ENCODE data around the gene CERT1.
"Not testable (repeated sequence)": the region's sequence is repeated elsewhere in the genome, so short reads cannot be mapped to it uniquely, and the experiment has no call there.

CERT1 gene

DNA sequence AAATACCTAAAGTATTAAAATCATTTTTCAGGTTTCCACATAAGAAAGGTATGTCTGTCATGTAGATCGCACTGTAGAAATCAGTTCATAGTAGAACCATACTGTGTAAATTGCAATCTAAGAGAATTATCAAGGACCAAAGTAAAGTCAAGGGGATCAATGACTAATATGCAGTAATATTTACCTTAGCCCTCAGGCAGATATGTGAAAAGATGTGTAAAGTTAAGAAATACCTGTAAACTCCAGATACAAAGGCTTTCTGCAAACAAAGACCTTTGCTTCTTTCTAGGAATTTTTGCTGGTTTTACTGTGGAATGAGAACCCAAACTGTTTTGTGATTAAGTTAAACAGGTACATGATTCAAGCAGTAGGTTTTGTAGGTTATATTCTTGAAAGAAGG lies 11.8 kb upstream of the CERT1 start:
- no peak for DNase-seq

DNA sequence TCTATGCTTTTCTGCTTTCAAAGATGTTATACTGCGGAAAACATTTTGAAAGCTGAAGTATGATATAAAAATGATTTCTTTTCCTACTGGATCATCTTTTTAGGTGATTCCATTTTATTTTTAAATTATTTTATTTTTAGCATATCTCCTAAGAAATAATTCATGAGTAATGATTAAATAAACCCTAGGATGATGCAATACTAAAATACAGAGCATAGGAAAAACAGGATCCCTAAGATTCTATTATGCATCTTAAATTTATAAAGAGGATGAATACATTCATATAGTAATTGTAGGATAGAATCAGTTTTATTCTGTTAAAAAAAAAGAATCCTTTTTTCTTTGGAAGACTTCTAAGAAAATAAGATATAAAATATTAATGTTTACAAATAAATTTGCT lies 11.1 kb upstream of the CERT1 start:
- DNase-seq = no peak

DNA sequence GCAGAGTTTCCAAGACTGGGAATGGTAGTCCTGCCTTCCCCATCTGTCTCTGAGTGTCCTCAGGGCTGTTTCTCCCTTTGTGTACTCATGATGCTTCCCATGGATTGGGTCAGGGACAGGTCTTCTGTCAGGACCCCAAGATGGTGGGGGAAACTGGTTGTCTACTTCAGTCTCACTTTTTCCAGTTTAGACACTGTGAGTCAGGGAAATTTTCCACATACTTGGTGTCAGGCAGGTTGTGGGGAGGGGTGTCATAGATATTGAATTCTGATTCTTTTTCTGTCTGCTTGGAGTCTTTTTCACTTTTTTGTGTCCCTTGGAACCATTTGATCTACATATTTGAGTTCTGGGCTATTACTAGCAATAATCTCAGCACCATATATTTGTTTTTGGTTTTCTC lies 10.6 kb upstream of the CERT1 start:
- DNase-seq = no peak

DNA sequence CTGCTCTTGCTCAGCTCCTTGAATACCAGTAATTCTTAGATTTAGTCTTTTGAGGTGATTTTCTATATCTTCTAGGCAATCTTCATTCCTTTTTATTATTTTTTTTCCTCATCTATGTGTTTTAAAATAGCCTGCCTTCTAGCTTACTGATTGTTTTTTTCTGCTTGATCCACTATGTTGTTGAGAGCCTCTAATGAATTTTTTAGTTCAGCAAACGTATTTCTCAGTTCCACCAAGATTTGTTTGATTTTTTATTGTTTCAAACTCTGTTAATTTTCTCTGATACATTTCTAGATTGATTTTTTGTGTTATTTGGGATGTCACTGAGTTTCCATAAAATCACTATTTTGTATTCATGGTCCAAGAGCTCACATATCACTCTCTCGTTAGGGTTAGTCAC lies 9.8 kb upstream of the CERT1 start:
- no peak for DNase-seq

DNA sequence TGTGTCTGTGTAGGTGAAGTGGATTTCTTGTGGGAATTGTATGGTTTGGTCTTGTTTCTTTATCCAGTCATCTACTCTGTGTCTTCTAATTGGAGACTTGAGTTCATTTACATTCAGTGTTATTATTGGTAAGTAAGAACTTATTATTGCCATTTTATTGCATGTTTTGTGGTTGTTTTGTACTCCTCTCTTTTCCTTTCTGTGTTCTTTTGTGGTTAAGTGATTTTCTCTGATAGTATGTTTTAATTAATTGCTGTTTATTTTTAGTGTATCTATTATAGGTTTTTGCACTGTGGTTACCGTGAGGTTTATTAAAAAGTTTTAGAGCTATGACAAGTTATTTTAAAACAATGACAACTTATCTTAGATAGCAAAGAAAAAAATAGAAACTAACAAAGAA lies 8.3 kb upstream of the CERT1 start:
- DNase-seq = no peak

DNA sequence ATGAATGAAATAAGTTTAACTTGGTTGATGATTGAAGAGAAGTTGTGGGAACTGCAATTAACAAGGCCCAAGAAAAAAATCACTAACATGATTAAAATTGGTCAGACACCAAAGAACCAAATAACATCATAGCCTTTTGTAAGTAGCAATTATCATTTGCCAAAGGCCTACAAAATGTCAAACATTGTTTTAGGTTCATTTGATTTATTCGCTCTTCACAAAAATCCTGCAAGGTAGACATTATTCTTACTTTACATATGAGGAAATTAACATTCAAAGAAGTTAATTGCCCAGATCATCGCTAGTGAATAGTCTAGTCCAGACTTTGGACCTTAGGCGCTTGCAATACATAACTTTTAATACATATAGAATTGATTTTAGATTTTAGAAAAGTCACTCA lies 2.9 kb upstream of the CERT1 start:
- DNase-seq = no peak

DNA sequence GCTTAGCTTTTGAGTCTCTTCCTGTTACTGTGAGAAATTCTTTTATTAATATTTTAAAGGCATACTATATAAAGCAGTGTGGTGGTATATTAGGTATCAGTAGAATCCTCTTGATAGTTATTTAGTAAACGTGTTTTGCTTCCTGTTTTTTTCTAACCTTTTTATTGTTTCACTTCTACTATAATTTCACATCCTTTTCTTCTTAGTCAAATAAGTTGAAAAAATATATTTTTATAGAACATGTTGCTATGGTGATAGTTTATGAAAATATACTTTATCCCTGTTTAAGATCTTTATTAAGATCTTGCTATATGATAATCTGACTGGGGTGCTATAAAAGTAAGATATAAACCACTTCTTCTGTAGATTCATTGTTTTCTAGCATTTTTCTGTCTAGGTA lies 2.4 kb upstream of the CERT1 start:
- no peak for DNase-seq

DNA sequence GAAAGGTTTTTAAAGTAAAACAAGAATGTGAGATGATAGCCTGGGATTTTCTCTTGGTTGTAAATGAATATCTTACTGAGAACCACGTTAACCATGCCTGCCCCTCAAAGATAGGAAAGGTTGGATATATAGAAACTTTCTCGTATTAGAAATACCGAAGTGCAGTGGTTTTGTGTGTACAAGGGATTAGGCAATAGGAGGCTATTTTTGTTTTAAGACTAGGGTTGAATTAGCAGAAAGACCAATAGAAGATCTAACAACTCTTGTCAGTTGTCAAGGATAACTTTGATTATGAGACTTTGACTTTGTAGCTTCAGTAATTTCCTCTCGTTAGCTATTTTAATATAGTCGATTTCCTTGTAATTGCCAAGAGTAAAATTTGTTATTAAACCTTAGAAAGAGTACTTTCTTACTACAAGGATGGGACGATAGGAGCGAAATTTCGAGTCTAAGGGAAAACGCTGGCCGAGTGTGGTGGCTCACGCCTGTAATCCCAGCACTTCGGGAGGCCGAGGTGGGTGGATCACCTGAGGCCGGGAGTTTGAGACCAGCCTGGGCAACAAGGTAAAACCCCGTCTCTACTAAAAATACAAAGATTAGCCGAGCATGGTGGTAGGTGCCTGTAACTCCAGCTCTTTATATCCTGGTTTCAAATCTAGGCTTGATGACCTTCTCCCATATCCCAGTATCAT lies 1.1 kb upstream of the CERT1 start:
- DNase-seq = no peak

DNA sequence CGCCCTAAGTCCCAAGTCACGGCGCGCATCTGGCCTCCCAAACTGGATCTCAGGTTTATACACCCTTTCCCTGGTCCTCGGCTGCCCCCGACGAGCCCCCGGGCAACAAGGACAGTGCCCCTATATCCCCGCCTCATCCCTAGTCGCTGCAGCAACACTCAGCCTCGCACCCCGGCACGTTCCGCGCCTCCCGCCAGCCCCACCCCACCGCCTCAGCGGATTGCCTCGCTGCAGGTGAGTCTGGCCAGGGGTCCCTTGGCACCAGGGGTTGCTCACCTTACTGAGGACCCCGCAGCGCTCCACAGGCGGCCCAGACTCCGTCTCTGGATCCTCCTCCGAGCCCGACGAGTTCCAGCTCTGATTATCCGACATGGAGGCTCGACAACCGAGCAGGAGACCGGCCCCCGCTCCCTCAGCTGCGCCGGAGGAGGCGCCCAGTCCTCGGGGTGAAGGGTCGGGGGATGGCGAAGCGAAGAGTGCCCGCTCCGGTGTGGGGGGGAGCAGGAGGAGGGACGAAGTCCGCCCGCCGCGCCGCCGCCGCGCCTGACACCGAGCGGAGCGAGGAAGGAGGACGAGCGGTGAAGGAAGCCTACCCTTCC lies 494 bp downstream of the CERT1 start:
- no peak for DNase-seq

DNA sequence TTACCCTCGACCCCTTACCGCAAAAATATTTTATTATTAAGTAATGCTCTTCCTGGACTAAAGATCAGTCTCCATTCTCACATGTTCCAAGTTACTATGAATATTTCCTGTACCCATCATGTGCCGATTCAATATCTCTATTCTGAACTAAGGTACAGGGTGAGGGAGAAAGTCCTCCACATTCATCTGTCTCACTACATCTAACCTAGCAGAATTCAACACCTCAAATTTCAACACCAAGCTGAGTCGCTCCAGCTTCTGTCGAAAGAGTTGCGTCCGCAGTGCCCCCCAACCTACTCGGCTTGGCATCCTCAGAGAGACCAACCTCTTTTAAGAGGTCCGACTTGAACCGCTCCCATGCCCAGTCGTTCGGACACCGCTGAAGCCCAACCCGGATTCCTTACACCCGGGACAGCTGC lies 1.0 kb downstream of the CERT1 start:
- no peak for DNase-seq

DNA sequence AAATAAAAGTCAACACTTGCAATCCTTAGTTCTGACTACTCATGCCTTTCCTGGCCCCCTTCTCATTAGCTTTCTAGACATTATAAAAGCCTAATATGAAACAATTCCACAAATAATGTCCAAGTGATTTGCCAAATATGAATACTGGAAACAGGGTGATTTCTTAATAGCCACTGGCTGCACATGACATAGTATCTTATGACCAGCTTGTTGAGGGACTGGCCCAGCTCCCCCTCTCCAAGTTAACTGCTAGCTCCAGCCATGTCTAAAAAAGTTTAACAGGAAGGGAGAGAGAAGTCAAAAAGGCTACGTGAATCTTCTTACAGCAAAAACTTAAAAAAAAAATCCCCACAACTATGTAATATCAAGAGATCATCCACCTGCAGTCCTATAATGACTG lies 1.5 kb downstream of the CERT1 start:
- no peak for DNase-seq

DNA sequence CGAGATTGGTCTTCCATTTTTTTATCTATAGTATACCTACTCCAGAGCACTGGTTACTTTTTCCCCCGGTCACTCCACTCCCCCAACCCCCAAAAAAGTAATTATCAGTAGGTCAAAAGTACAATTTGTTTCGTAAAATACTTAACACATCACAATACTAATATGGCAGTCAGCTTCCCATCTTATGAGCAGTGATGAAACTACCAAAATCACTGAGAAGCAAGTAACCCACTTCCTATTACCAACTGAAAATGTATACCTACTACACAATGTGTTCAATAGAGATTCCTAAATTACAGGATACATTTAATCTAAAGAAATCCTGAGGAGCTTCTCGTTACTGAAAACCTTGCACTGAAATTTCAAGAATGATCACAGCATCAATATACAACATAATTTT lies 1.9 kb downstream of the CERT1 start:
- DNase-seq = no peak

DNA sequence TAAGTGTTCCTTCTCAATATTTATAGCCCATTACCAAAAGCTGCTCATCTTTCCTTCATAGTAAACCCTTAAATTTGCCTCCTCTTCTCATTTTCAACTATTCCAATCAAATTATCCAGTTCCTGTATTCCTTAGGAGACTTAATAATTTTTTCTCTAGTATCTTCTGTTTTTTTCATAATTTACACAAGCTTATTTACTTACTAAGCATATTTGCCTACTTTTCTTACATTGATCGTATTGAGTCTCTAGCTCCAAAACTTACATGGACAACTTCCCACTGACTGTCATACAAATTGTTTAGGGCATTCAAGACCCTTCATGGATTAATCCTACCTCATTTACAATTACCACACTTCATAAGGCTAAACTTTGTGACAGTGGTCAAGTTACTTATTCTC lies 3.6 kb downstream of the CERT1 start:
- no peak for DNase-seq

DNA sequence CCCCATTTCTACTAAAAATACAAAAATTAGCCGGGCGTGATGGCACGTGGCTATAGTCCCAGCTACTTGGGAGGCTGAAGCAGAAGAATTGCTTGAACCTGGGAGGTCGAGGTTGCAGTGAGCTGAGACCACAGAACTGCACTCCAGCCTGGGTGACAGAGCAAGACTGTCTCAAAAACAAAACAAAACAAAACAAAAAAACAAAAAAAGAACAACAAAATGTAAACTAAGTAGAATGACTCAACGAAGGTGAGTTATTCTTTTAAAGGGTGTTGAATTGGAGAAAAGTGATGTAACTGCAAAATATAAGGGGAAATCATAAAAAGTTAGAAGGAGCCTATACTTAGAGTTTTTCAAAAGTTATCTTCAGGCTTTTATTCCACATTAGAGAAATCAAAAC lies 6.3 kb downstream of the CERT1 start:
- DNase-seq = not testable (repeated sequence)

DNA sequence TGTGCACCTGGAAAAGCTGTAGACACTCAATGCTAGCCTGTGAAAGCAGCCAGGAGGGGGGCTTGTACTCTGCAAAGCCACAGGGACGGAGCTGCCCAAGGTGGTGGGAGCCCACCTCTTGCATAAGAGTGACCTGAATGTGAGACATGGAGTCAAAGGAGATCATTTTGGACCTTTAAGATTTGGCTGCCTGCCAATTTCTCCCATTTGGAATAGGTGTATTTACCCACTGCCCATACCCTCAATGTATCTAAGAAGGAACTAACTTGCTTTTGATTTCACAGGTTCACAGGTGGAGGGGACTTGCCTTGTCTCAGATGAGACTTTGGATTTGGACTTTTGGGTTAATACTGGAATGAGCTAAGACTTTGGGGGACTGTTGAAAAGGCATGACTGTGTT lies 12.6 kb downstream of the CERT1 start:
- not testable (repeated sequence) for DNase-seq

DNA sequence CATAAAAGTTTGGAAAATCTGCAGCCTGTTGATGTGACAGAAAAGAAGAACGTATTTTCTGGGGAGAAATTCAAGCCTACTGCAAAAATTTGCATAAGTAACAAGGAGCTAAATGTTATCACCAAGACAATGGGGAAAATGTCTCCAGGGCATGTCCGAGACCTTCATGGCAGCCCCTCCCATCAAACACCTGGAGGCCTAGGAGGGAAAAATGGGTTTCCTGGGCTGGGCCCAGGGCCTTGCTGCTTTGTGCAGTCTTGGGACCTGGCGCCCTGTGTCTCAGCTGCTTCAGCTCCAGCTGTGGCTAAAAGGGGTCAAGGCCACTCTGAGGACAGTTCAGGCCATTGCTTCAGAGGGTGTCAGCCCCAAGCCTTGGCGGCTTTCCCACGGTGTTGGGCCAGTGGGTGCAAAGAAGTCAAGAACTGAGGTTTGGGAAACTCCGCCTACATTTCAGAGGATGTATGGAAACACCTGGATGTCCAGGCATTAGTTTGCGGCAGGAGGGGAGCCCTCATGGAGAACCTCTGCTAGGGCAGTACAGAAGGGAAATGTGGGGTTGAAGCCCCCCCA lies 13.1 kb downstream of the CERT1 start:
- DNase-seq = no peak

DNA sequence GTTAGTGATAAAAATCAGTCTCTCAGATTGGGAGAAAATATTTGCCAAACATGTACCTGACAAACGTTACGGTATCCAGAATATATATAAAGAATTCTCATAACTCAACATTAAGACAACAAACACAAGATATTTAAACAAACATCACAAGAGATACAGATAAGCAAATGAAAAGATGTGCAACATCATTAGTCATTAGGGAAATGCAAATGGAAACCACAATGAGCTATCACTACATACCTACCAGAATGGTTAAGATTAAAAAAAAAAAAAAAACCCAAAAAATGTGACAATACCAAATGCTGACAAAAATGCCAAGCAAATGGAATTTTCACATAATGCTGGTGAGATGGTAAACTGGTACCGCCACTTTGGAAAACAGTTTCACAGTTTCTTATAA lies 15.4 kb downstream of the CERT1 start:
- DNase-seq = no peak

DNA sequence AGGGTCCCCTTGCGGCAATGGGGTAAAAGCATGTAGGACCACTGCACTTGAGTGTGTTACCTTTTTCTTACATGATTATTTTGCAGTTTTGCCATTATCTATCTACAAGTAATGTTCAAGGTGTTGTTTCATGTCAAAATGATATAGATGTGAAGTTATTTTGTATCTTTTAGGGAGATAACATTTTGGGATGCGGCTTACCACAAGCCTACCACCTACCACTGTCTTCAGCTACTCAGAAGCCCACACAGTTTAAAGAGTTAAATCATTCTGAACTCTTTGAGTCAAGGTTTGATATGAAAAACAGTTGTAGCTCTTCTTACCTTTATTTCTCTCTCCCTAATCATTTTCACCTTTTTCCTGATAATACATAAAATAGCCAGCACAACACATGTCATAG lies 19.8 kb downstream of the CERT1 start:
- no peak for DNase-seq

DNA sequence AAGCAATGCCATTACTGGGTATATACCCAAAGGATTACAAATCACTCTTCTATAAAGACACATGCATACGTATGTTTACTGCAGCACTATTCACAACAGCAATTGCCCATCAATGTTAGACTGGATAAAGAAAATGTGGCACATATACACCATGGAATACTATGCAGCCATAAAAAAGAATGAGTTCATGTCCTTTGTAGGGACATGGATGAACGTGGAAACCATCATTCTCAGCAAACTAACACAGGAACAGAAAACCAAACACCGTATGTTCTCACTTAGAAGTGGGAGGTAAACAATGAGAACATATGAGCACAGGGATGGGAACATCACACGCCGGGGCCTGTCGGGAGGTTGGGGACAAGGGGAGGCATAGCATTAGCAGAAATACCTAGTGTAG lies 21.6 kb downstream of the CERT1 start:
- DNase-seq = not testable (repeated sequence)

DNA sequence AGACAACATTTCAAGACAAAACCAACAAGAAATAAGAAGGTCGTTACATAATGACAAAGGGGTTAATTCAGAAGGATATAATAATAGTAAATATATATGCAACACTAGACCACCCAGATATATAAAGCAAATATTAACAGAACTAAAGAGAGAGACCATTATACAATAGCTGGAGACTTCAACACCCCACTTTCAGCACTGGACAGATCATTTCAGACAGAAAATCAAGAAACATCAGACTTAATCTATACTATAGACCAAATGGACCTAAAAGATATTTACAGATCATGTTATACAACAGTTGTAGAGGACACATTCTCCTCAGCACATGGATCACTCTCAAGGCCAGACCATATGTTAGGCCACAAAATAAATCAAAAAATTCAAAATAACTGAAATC lies 26.8 kb downstream of the CERT1 start:
- no peak for DNase-seq

DNA sequence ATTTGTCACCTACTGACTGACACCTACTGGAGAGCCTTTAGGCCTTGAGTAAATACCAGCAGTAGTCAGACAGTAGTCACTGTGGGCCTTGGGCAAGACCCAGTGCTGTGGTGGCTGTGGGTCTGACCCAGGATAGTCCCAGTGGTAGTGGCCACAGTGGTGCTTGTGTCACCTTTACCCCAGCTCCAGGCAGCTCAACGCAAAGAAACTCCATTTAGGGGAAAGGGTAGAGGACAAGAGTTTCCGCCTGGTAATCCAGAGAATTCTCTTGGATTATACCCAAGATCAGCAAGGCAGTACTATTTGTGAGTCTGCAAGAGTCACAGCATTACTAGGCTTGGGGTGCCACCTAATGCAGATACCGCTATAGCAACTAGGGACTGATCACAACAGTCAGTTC lies 28.9 kb downstream of the CERT1 start:
- DNase-seq = no peak

DNA sequence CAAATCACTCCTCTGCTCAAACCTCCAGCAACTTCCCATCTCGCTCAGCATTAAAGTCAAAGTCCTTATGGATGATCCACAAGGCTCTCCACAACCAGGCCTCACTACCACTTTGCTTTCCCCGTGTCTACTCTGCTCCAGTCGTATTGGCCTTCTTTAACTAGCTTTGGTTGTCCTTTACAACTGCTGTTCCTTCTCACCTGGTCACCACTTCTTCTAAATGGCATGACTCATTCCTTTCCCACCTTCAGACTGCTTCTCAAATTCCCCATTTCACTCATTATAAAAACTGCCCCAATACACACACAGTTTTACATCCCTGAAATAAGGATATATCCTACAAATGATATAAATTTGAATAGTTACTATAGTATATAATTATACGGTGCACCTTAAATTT lies 30.4 kb downstream of the CERT1 start:
- no peak for DNase-seq

DNA sequence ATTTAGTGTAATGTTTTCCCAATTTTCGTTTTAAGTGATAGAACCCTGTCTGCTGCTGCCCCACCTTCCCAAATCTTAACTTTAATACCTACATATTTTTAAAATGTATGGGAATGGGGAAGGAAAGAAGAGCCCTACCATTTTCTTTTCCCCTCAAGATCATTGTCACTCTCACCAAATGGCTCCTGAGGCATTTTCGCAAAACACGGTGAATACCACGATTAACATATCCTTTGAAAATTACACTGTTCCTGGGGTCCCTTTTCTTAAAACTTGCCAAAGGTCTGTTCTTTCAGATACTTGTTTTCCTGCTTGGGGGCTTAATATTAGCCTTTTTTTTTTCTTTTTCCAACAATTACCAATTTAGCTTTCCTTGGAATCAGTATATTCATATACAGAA lies 36.1 kb downstream of the CERT1 start:
- DNase-seq = no peak

DNA sequence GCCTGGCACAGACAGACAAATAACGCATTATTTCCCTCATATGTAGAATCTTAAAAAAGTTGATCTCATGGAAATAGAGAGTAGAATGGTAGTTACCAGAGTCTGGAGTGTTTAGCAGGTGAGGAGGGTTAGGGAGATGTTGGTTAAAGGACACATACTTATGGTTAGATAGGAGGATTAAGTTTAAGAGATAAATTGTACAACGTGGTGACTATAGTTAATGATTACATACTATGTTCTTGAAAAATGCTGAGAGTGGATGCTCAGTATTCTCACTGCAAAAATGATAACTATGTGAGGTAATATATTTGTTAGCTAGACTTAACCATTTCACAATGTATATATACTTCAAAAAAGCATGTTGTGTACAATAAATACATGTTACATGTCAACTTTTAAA lies 38.0 kb downstream of the CERT1 start:
- DNase-seq = no peak

DNA sequence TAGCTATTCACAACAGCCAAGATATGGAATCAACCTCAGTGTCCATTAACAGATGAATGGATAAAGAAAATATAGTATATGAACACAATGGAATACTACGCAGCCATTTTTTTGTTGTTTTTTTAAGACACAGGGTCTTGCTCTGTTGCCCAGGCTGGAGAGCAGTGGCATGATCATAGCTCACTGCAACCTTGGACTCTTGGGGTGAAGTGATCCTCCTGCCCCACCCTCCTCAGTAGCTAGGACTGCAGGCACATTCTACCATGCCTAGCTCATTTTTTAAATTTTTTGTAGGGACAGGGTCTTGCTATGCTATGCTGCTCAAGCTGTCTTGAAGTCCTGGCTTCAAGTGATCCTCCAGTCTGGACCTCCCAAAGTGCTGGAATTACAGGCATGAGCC lies 38.5 kb downstream of the CERT1 start:
- DNase-seq = no peak
